ENCODE measurements around the gene FBXO2.

The FBXO2 gene

GRCh38 chr1:11654939-11655808 lies 945 bp upstream of the FBXO2 start:
- H2AFZ ChIP-seq (ENCODE audit: low read depth, low read length), result no peak overlapping the region
- peaks cover 31% of the 10 kb centered on the region for H3K27me3 ChIP-seq (ENCODE audit: insufficient read depth, low read length)
- no peaks in the 10 kb centered on the region for H3K9me3 ChIP-seq (ENCODE audit: low read length)
- H3K36me3 ChIP-seq (ENCODE audit: insufficient read depth, low read length), result peaks cover 13% of the 10 kb centered on the region
- H3K4me1 ChIP-seq (ENCODE audit: insufficient read depth, low read length), result peaks cover 7% of the 10 kb centered on the region
- peak overlapping the region; percentile 80 for H3K4me3 ChIP-seq (ENCODE audit: low read length)

- H3K4me3 ChIP-seq (ENCODE audit: low read length), result peak overlapping the region; percentile 80
- peaks cover 7% of the 10 kb centered on the region for H3K4me1 ChIP-seq (ENCODE audit: insufficient read depth, low read length)
- no peak overlapping the region for H2AFZ ChIP-seq (ENCODE audit: low read depth, low read length)
- H3K36me3 ChIP-seq (ENCODE audit: insufficient read depth, low read length), result peaks cover 11% of the 10 kb centered on the region
- H3K9me3 ChIP-seq (ENCODE audit: low read length), result no peaks in the 10 kb centered on the region
- H3K27me3 ChIP-seq (ENCODE audit: insufficient read depth, low read length), result peaks cover 41% of the 10 kb centered on the region
Measured at GRCh38 chr1:11653861-11654136, 430 bp downstream of the FBXO2 start.

GRCh38 chr1:11653101-11653860 lies 948 bp downstream of the FBXO2 start:
- Histone ChIP-seq H3K4me3 (ENCODE audit: low read length) (no peak overlapping the region), H3K9me3 (ENCODE audit: low read length) (no peaks in the 10 kb centered on the region), H3K4me1 (ENCODE audit: insufficient read depth, low read length) (peaks cover 7% of the 10 kb centered on the region), H3K36me3 (ENCODE audit: insufficient read depth, low read length) (peaks cover 7% of the 10 kb centered on the region), H2AFZ (ENCODE audit: low read depth, low read length) (no peak overlapping the region), H3K27me3 (ENCODE audit: insufficient read depth, low read length) (peaks cover 44% of the 10 kb centered on the region)

GRCh38 chr1:11652203-11652780 lies 1.9 kb downstream of the FBXO2 start:
- H3K9me3 ChIP-seq (ENCODE audit: low read length), result no peaks in the 10 kb centered on the region
- H3K36me3 ChIP-seq (ENCODE audit: insufficient read depth, low read length), result peaks cover 7% of the 10 kb centered on the region
- H3K27me3 ChIP-seq (ENCODE audit: insufficient read depth, low read length), result peaks cover 51% of the 10 kb centered on the region
- H3K4me3 ChIP-seq (ENCODE audit: low read length), result no peak overlapping the region
- peaks cover 7% of the 10 kb centered on the region for H3K4me1 ChIP-seq (ENCODE audit: insufficient read depth, low read length)
- H2AFZ ChIP-seq (ENCODE audit: low read depth, low read length), result no peak overlapping the region

GRCh38 chr1:11651017-11651416 lies 3.2 kb downstream of the FBXO2 start:
- peaks cover 7% of the 10 kb centered on the region for H3K4me1 ChIP-seq (ENCODE audit: insufficient read depth, low read length)
- H3K36me3 ChIP-seq (ENCODE audit: insufficient read depth, low read length), result no peaks in the 10 kb centered on the region
- no peak overlapping the region for H2AFZ ChIP-seq (ENCODE audit: low read depth, low read length)
- H3K27me3 ChIP-seq (ENCODE audit: insufficient read depth, low read length), result peaks cover 55% of the 10 kb centered on the region
- no peak overlapping the region for H3K4me3 ChIP-seq (ENCODE audit: low read length)
- no peaks in the 10 kb centered on the region for H3K9me3 ChIP-seq (ENCODE audit: low read length)

- no peak overlapping the region for H3K4me3 ChIP-seq (ENCODE audit: low read length)
- peaks cover 55% of the 10 kb centered on the region for H3K27me3 ChIP-seq (ENCODE audit: insufficient read depth, low read length)
- H3K9me3 ChIP-seq (ENCODE audit: low read length), result no peaks in the 10 kb centered on the region
- no peaks in the 10 kb centered on the region for H3K36me3 ChIP-seq (ENCODE audit: insufficient read depth, low read length)
- H2AFZ ChIP-seq (ENCODE audit: low read depth, low read length), result no peak overlapping the region
- peaks cover 4% of the 10 kb centered on the region for H3K4me1 ChIP-seq (ENCODE audit: insufficient read depth, low read length)
Measured at GRCh38 chr1:11650331-11650991, 3.8 kb downstream of the FBXO2 start.

- H3K36me3 ChIP-seq (ENCODE audit: insufficient read depth, low read length), result no peaks in the 10 kb centered on the region
- no peak overlapping the region for H2AFZ ChIP-seq (ENCODE audit: low read depth, low read length)
- H3K4me1 ChIP-seq (ENCODE audit: insufficient read depth, low read length), result no peaks in the 10 kb centered on the region
- peaks cover 55% of the 10 kb centered on the region for H3K27me3 ChIP-seq (ENCODE audit: insufficient read depth, low read length)
- H3K9me3 ChIP-seq (ENCODE audit: low read length), result no peaks in the 10 kb centered on the region
- no peak overlapping the region for H3K4me3 ChIP-seq (ENCODE audit: low read length)
Measured at GRCh38 chr1:11649624-11650330, 4.5 kb downstream of the FBXO2 start.

GRCh38 chr1:11649237-11649623 lies 5.0 kb downstream of the FBXO2 start:
- H3K4me1 ChIP-seq (ENCODE audit: insufficient read depth, low read length), result no peaks in the 10 kb centered on the region
- H2AFZ ChIP-seq (ENCODE audit: low read depth, low read length), result no peak overlapping the region
- peaks cover 55% of the 10 kb centered on the region for H3K27me3 ChIP-seq (ENCODE audit: insufficient read depth, low read length)
- H3K9me3 ChIP-seq (ENCODE audit: low read length), result no peaks in the 10 kb centered on the region
- H3K36me3 ChIP-seq (ENCODE audit: insufficient read depth, low read length), result no peaks in the 10 kb centered on the region
- H3K4me3 ChIP-seq (ENCODE audit: low read length), result no peak overlapping the region

GRCh38 chr1:11648732-11649158 lies 5.5 kb downstream of the FBXO2 start:
- H3K4me3 ChIP-seq (ENCODE audit: low read length), result no peak overlapping the region
- H3K27me3 ChIP-seq (ENCODE audit: insufficient read depth, low read length), result peaks cover 52% of the 10 kb centered on the region

GRCh38 chr1:11648039-11648438 lies 6.2 kb downstream of the FBXO2 start:
- peaks cover 48% of the 10 kb centered on the region for H3K27me3 ChIP-seq (ENCODE audit: insufficient read depth, low read length)
- no peak overlapping the region for H2AFZ ChIP-seq (ENCODE audit: low read depth, low read length)
- H3K4me1 ChIP-seq (ENCODE audit: insufficient read depth, low read length), result no peaks in the 10 kb centered on the region
- H3K4me3 ChIP-seq (ENCODE audit: low read length), result no peak overlapping the region
- H3K36me3 ChIP-seq (ENCODE audit: insufficient read depth, low read length), result no peaks in the 10 kb centered on the region
- no peaks in the 10 kb centered on the region for H3K9me3 ChIP-seq (ENCODE audit: low read length)

More at GRCh38 chr1:11648732-11649158, 5.5 kb downstream of the FBXO2 start:
- Histone ChIP-seq H3K36me3 (ENCODE audit: insufficient read depth, low read length) (no peaks in the 10 kb centered on the region), H3K9me3 (ENCODE audit: low read length) (no peaks in the 10 kb centered on the region), H3K4me1 (ENCODE audit: insufficient read depth, low read length) (no peaks in the 10 kb centered on the region), H2AFZ (ENCODE audit: low read depth, low read length) (no peak overlapping the region)

- no peak overlapping the region for H2AFZ ChIP-seq (ENCODE audit: low read depth, low read length)
- H3K4me3 ChIP-seq (ENCODE audit: low read length), result no peak overlapping the region
- no peaks in the 10 kb centered on the region for H3K4me1 ChIP-seq (ENCODE audit: insufficient read depth, low read length)
- H3K9me3 ChIP-seq (ENCODE audit: low read length), result no peaks in the 10 kb centered on the region
- H3K27me3 ChIP-seq (ENCODE audit: insufficient read depth, low read length), result peaks cover 41% of the 10 kb centered on the region
- H3K36me3 ChIP-seq (ENCODE audit: insufficient read depth, low read length), result no peaks in the 10 kb centered on the region
Measured at GRCh38 chr1:11647333-11647732, 6.9 kb downstream of the FBXO2 start.

- Histone ChIP-seq H3K9me3 (ENCODE audit: low read length) (no peaks in the 10 kb centered on the region), H3K27me3 (ENCODE audit: insufficient read depth, low read length) (peaks cover 33% of the 10 kb centered on the region), H3K4me1 (ENCODE audit: insufficient read depth, low read length) (no peaks in the 10 kb centered on the region), H3K36me3 (ENCODE audit: insufficient read depth, low read length) (no peaks in the 10 kb centered on the region), H3K4me3 (ENCODE audit: low read length) (no peak overlapping the region), H2AFZ (ENCODE audit: low read depth, low read length) (no peak overlapping the region)
Measured at GRCh38 chr1:11646317-11646716, 7.9 kb downstream of the FBXO2 start.

Measured in neuron (in vitro differentiated cells).